Measurements from ENCODE around the gene SLIT3. TPM values are rescaled to one million over a fixed set of nuclear protein-coding genes. Genes with fewer than 3 reads are reported as not detected.

SLIT3 gene
- total and polyA plus RNA-seq, 9 of the 15 experiments (the other 6 are each of a cell fraction or from before 2014, with no cell fraction given), result 0.01 to 0.04 TPM; not detected in 7

- H3K4me2 ChIP-seq (ENCODE audit: insufficient read depth, low read length), result no peak overlapping the region
- H3K4me3 ChIP-seq, result no peak overlapping the region
- WGBS (ENCODE audit: insufficient coverage, low coverage, missing lambda C conversion rate), result 0% methylated on average over 3 of the region's 3 CpGs
- DNase-seq (ENCODE audit: extremely low read depth in 1 of 4, low spot score in 3 of 4) (no peak), FAIRE-seq (no peak), ATAC-seq (no peak)
- CTCF ChIA-PET (ENCODE audit: low intra/inter-chr PET ratio), result no interaction called here
- in situ Hi-C loops (cut with MboI), result no loop called here
- H3K79me2 ChIP-seq (ENCODE audit: control insufficient read depth, insufficient read depth, low read length), result no peaks in the 10 kb centered on the region
- H3K27ac ChIP-seq (ENCODE audit: extremely low read depth, low read depth, low read length), result no peak overlapping the region
- POLR2A ChIA-PET, result no interaction called here
- H3K4me1 ChIP-seq (replicated peaks in 1 of 2; ENCODE audit: control insufficient read depth in 2 of 2, insufficient read depth in 2 of 2, low read length in 2 of 2), result no peaks in the 10 kb centered on the region
- H3K9ac ChIP-seq (ENCODE audit: insufficient read depth in 1 of 2, low read depth in 2 of 2, low read length in 2 of 2), result no peak overlapping the region
- H3K9me3 ChIP-seq (replicated peaks; ENCODE audit: control insufficient read depth, insufficient read depth, low read depth, low read length), result no peaks in the 10 kb centered on the region
- H3K27me3 ChIP-seq (ENCODE audit: control insufficient read depth in 2 of 2, insufficient read depth in 2 of 2, low read length in 2 of 2), result peaks cover 13 to 42% of the 10 kb centered on the region in 2 experiments
- TF ChIP-seq CGGBP1 (CRISPR knock-in tag; IDR thresholded peaks at IDR 0.05) (no peak), ZNF830 (CRISPR knock-in tag; IDR thresholded peaks at IDR 0.05) (no peak), PREB (CRISPR knock-in tag; IDR thresholded peaks at IDR 0.05) (no peak), CEBPG (CRISPR knock-in tag; IDR thresholded peaks at IDR 0.05) (no peak), CEBPG (tag; conservative IDR thresholded peaks at IDR 0.05 in 1 of 2, IDR thresholded peaks at IDR 0.05 in 1 of 2) (no peak), TCF7L2 (IDR thresholded peaks at IDR 0.05; ENCODE audit: low read depth, low read length) (no peak), KLF6 (CRISPR knock-in tag; IDR thresholded peaks at IDR 0.05; ENCODE audit: borderline replicate concordance) (no peak), LCOR (CRISPR knock-in tag; IDR thresholded peaks at IDR 0.05) (no peak), FOXJ3 (CRISPR knock-in tag; IDR thresholded peaks at IDR 0.05) (no peak), GABPB2 (CRISPR knock-in tag; conservative IDR thresholded peaks at IDR 0.05) (no peak), ZNF3 (CRISPR knock-in tag; IDR thresholded peaks at IDR 0.05) (no peak), SETDB1 (IDR thresholded peaks at IDR 0.05; ENCODE audit: low read length) (no peak), POLR2H (tag; IDR thresholded peaks at IDR 0.05; ENCODE audit: low read depth) (no peak), ZNF143 (CRISPR knock-in tag; IDR thresholded peaks at IDR 0.05) (no peak), CBFB (CRISPR knock-in tag; IDR thresholded peaks at IDR 0.05) (no peak), CTBP1 (IDR thresholded peaks at IDR 0.05; ENCODE audit: borderline replicate concordance) (no peak), TAF15 (IDR thresholded peaks at IDR 0.05; ENCODE audit: low read depth, low read length) (no peak), HMGN3 (IDR thresholded peaks at IDR 0.05; ENCODE audit: borderline replicate concordance, extremely low read depth, insufficient read length, low read depth, low read length) (no peak), BCL6 (CRISPR knock-in tag; IDR thresholded peaks at IDR 0.05) (no peak)
- intact Hi-C loops (cut with micrococcal nuclease), result no loop called here
- 0 out of 2 replicates have a peak, but pooled peaks cover 3% of the 10 kb centered on the region for H4K20me1 ChIP-seq (replicated peaks; ENCODE audit: control insufficient read depth, insufficient read depth, low read length)
- no TSS peak for BruUV-seq (replicated peaks)
- no peak overlapping the region for H2AFZ ChIP-seq (ENCODE audit: low read depth, low read length)
- no peaks in the 10 kb centered on the region for H3K9me1 ChIP-seq (ENCODE audit: control insufficient read depth, insufficient read depth, low read length)
- no peaks in the 10 kb centered on the region for H3K36me3 ChIP-seq (ENCODE audit: control insufficient read depth, insufficient read depth, low read length)
Measured at GRCh38 chr5:168837852-168838251, 463.1 kb downstream of the SLIT3 start.
